ENCODE data around the gene LEMD1.

The LEMD1 gene

DNA sequence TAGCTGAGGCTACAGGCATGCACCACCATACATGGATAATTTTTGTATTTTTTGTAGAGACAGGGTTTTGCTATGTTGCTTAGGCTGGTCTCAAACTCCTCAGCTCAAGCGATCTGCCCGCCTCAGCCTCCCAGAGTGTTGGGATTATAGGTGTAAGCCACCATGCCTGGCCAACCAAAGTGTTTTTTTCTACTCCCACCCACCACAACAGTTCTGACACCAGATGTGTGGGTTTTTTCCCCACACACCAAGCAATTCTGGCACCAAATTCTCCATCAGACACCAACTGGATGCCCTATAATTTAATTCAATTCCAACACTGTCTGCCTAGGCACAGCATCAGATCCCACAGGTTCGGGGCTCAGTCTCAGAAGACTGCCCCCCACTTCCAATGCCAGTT is 44.5 kb downstream of the LEMD1 start:
- TF ChIP-seq, protein P1, sequence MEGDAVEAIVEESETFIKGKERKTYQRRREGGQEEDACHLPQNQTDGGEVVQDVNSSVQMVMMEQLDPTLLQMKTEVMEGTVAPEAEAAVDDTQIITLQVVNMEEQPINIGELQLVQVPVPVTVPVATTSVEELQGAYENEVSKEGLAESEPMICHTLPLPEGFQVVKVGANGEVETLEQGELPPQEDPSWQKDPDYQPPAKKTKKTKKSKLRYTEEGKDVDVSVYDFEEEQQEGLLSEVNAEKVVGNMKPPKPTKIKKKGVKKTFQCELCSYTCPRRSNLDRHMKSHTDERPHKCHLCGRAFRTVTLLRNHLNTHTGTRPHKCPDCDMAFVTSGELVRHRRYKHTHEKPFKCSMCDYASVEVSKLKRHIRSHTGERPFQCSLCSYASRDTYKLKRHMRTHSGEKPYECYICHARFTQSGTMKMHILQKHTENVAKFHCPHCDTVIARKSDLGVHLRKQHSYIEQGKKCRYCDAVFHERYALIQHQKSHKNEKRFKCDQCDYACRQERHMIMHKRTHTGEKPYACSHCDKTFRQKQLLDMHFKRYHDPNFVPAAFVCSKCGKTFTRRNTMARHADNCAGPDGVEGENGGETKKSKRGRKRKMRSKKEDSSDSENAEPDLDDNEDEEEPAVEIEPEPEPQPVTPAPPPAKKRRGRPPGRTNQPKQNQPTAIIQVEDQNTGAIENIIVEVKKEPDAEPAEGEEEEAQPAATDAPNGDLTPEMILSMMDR (IDR thresholded peaks at IDR 0.05; ENCODE audit: low read length, missing control alignments): no peak
- no peak overlapping the region for H3K4me3 ChIP-seq (replicated peaks; ENCODE audit: low read depth, low read length)
- no peak for DNase-seq (ENCODE audit: low read depth)

DNA sequence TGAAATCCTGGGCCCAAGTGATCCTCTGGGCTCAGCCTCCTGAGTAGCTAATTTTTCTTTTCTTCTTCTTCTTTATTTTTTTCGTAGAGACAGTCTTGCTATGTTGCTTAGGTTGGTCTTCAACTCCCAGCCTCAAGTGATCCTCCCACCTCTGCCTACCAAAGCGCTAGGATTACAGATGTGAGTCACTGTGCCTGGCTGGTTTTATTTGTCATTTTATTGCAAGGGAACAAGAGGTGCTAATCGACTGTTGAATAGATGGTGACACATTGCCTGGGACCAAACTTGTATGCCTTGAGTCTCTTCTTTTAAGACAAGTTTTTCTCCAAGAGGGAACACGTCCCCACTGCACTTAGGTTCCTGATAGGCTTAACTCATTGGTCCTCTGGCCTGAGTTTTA is 45.1 kb downstream of the LEMD1 start:
- no peak for DNase-seq (ENCODE audit: low read depth)
- TF ChIP-seq, protein P1 (IDR thresholded peaks at IDR 0.05; ENCODE audit: low read length, missing control alignments): no peak
- no peak overlapping the region for H3K4me3 ChIP-seq (replicated peaks; ENCODE audit: low read depth, low read length)

GRCh38 chr1:205375835-205376545 is 45.9 kb downstream of the LEMD1 start:
- TF ChIP-seq, protein P1 (IDR thresholded peaks at IDR 0.05; ENCODE audit: low read length, missing control alignments): peak; percentile 20
- peak; percentile 58 for DNase-seq (ENCODE audit: low read depth)
- H3K4me3 ChIP-seq (replicated peaks; ENCODE audit: low read depth, low read length): no peak overlapping the region

GRCh38 chr1:205374210-205375078 is 47.4 kb downstream of the LEMD1 start:
- peak overlapping the region; percentile 4 for H3K4me3 ChIP-seq (replicated peaks; ENCODE audit: low read depth, low read length)
- TF ChIP-seq, protein P1 (IDR thresholded peaks at IDR 0.05; ENCODE audit: low read length, missing control alignments): no peak
- peak; percentile 85 for DNase-seq (ENCODE audit: low read depth)

DNA sequence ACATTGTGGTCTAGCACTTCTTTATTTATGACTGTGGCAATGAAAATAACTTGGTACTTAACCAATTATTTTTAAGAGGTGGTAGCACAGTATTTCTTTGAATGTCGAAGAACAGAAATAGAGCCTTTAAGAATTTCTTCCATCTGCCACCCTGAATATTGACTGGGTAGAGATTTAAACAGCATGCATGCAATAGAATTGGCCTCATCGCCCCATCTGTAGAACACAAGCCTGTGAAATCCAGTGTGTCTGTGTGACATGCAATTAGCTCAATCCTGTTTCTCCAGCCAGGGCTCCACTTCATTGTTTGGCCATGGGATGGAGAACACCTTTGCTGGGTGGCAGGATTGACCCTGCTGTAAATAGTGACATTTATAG is 48.1 kb downstream of the LEMD1 start:
- TF ChIP-seq, protein P1 (IDR thresholded peaks at IDR 0.05; ENCODE audit: low read length, missing control alignments): no peak
- H3K4me3 ChIP-seq (replicated peaks; ENCODE audit: low read depth, low read length): no peak overlapping the region
- no peak for DNase-seq (ENCODE audit: low read depth)

GRCh38 chr1:205373022-205373797 is 48.6 kb downstream of the LEMD1 start:
- peak overlapping the region; percentile 12 for H3K4me3 ChIP-seq (replicated peaks; ENCODE audit: low read depth, low read length)

More at GRCh38 chr1:205373022-205373797, 48.6 kb downstream of the LEMD1 start:
- no peak for DNase-seq (ENCODE audit: low read depth)
- TF ChIP-seq, protein P1 (IDR thresholded peaks at IDR 0.05; ENCODE audit: low read length, missing control alignments): no peak

Data from fibroblast of pulmonary artery (primary cell).